8988T (cell line): ENCODE results near the gene FAIM2.
A peak's percentile ranks its signal among the peaks of the same experiment; 100 is the strongest.

Experiments
- DNase-seq: peaks from one replicate; pipeline ENCODE4 v3.0.0; 2011

FAIM2 gene

DNA sequence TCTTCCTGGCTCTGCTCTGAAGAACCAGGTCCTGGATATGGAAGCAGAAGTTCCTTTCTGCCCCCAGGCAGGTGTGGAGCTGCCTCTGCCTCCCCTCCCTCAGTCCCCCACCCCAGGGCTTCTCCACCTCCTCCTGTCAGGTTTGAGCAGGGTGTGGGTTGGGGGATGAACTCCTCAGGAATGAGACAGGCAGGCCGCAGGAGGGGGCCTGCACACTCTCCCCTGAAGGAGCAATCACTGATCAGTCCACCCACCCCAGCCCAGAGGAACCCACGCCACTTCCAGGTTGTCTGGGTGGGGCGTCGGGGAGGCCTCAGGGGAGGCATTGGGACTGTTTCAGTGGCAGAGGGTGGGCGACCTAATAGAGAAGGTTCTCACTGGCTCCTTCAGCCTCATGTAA is 26.6 kb downstream of the FAIM2 start:
- DNase-seq, result no peak

GRCh38 chr12:49876070-49876469 is 27.6 kb downstream of the FAIM2 start:
- no peak for DNase-seq

- DNase-seq, result no peak
Observed at GRCh38 chr12:49875115-49875720, 28.5 kb downstream of the FAIM2 start.

GRCh38 chr12:49874142-49874897 is 29.4 kb downstream of the FAIM2 start:
- DNase-seq, result no peak

DNA sequence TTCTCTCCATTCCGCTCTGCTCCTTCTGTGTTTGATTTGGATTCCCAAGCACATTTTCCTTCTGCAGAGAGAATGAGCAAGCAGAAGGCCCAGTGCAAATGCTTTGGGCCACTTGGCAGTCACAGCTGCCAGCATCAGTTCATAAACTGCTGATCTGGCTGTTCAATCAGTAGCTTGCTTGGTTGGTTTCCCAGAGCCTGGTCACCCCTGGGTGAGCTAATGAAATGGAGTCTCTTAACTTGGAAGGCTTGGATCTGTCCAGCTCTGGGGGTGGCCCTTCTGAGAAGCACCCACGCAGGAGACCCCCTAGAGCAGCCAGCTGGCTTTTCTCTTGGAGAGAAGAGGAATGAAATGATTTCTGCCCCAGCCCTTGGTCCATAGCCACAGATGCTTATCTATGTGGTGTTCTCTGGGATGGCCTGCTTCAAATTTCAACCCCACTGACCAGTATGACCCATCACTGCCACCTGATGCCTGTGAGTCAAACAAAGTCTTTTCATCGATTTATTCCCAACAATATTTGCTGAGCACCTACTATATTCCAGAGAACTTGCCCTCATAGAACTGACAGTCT is 30.3 kb downstream of the FAIM2 start:
- DNase-seq, result no peak

- DNase-seq, result no peak
Observed at GRCh38 chr12:49872781-49873181, 30.9 kb downstream of the FAIM2 start.

GRCh38 chr12:49872381-49872780 is 31.3 kb downstream of the FAIM2 start:
- DNase-seq, result no peak

GRCh38 chr12:49871811-49872251 is 31.9 kb downstream of the FAIM2 start:
- peak; percentile 74 for DNase-seq

- DNase-seq, result no peak
Observed at GRCh38 chr12:49871263-49871561, 32.5 kb downstream of the FAIM2 start.

DNA sequence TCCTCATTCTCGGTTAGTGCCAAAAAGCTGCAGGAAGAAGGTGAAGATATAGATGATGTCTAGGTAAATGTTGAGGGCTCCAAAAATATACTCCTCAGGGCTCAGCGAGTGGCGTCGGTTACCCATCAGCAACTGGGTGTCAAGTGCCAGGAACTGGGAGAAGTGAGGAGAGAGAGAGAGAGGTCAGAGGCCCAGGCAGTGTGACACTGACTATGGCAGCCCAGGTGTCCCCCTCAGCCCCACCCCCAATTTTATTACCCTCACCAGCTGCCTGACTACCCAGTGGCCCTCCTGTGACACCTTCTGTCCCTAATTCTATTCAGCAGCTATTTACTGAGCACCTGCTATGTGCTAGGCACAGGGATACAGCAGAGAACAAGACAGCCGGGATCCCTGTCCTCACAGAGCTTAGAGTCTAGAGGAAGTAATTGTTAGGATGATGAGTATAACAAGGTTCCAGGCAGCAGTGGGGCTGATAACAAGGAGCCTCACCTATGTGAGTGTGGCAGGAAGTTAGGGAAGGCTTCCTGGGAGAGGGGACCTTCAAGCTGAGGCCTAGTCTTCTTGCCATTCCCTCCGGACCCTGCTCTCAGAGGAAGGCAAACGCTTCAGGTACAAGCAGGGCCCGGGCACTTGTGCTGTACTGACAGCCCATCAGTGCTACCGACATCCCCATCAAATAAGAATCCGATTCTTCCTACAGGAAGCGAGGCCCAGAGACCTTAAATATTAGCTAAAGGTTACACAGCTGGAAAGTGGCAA is 33.0 kb downstream of the FAIM2 start:
- no peak for DNase-seq

GRCh38 chr12:49869816-49870500 is 33.7 kb downstream of the FAIM2 start:
- DNase-seq, result no peak

DNA sequence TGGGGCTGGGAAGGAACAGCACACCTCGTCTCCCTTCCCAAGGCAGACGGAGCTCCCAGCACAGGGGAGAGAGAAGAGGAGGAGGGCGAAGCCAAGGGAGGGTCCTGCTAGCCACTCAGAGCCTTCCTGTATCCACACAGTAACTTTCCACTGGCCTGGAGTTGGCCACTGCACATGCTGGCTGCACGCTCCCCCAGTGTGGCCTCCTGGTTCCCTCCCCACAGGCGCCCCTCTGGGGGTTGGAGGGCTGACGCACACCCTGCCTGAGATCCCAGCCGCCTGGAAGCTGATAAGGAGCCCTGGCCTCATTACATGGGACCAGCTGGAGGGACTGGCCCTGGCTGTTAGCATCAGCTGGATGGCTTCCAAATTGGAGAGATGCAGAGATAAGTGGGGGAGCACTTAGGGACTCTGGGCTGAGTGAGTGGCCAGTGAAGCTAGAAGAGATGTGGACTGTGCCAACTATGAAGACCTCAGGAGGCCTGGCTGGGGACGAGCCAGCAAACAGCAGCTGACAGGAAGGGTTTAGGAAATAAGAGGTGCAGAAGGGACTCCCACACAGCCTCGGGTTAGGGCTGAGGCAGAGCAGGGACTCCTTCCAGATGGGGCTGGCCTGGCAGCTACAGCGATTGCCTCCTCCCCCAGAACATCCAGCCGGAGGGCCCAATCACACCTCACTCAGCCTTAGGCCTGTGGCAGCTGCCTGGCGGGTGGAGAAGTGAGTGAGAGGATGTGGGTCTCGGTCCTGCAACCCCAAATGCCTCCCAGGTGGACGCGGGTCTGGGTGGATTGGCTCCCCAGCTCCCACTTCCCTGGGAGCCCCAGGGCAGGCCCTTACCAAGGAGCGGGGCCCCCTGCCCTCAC is 34.5 kb downstream of the FAIM2 start:
- DNase-seq, result no peak

DNA sequence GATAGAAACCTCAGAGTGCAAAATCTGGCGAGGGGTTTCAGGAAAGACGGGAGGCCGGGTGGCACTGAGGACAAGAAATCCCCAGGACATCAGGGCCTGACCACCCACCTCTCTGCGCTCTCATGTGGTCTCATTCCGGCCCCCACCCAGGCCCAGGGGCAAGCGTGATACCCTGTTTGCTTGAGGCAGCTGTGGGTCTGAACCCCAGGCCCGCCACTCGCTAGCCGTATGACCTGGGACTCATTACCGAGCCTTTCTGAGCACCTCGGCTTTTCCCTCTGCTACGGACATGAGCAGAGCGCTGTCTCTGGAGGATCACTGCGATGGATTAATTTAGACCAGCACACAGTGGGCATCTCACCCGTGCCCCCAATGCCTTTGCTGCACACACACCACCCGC is 35.3 kb downstream of the FAIM2 start:
- no peak for DNase-seq

DNA sequence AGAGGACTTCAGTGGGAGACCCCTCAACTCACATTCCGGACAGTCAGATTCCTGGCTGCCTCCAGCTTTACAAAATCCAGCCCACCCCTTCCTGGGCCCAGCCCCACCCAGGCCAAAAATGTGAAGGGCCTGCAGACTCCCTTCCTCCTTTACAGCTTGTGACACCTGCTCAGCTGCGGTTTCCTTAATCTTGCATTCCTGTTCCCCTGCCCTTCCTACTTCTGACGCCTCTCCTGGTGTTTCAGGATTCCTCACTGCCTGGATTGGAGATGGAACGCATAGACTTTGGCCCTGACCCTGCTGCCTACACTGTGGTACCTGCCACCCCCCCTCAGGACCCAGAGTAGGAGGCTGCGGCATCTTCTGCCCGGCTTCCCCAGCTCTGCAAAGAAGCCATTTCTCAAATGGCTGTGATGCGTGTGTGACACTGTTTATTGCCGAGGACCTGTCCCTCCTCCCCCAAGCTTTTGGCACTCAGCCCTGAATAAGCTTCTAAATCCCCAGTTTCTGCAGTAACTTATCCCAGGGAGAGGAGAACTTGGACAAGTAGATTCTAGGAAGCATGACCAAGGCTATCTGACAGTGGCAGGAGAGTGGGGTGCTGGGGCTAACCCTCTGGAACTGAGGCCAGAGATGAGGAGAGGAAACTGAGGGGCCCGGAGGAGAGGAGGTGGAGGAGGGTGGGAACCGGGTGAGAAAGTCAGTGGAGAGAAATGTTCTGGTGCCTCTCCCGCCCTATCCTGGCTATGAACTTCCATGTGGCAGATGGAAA is 35.9 kb downstream of the FAIM2 start:
- no peak for DNase-seq

- peak; percentile 93 for DNase-seq
Observed at GRCh38 chr12:49866859-49867569, 36.7 kb downstream of the FAIM2 start.

DNA sequence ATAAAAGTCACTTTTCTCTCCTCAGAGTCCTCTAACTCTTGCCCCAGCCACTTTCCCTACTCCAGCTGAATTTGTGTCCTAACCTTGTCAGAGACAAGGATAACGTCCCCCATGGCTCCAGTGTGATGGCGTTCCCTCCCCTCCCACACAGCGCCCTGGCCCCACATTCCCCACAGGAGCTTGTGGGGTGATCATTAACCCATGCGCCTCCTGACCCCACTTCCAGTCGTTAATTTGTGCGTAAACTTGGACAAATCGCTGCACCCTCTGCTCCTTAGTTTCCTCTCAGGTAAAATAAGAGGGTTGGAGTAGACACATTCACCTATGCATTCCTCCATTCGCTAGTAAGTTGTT is 37.9 kb downstream of the FAIM2 start:
- DNase-seq, result no peak

DNA sequence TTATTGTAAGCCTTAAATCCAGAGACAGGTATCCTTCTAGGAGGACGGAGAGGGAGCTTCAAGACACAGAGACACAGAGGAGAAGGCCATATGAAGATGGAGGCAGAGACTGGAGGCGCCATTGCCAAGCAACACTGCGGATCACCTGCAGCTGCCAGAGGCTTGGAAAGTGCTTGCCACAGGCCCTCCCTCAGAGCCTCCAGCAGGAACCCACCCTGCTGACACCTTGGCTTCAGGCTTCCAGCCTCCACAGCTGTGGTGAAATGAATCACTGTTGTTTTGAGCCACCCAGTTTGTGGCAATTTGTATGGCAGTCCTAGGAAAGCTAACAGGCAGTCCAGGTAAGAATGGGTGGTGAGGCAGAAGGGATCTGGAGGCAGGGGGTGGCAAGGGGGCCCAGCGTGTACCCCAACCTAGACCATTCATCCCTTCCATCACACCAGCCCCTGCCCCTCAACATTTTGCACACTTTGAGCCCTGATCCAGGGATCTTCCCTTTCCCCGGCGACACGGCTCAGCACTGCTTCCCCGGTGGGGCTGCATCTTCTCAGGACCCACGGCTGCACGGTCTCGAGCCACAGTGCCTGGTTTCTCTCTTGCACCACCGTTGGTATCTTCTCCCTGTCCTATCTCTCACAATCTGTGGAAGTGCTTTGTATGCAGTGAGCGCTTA is 38.5 kb downstream of the FAIM2 start:
- DNase-seq, result no peak

DNA sequence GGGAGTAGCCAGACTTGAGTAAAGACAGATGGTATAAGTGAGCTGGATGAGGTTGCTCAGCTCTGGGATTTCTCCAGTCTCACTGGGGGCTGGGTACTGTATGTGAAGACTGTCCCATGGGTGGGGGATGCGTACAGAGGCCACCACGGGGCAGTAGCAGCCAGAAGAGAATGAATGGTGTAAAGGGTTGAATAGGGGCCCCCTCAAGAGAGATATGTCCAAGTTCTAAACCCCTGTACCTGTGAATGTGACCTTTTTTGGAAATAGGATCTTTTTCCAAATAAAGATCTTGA is 39.0 kb downstream of the FAIM2 start:
- no peak for DNase-seq

DNA sequence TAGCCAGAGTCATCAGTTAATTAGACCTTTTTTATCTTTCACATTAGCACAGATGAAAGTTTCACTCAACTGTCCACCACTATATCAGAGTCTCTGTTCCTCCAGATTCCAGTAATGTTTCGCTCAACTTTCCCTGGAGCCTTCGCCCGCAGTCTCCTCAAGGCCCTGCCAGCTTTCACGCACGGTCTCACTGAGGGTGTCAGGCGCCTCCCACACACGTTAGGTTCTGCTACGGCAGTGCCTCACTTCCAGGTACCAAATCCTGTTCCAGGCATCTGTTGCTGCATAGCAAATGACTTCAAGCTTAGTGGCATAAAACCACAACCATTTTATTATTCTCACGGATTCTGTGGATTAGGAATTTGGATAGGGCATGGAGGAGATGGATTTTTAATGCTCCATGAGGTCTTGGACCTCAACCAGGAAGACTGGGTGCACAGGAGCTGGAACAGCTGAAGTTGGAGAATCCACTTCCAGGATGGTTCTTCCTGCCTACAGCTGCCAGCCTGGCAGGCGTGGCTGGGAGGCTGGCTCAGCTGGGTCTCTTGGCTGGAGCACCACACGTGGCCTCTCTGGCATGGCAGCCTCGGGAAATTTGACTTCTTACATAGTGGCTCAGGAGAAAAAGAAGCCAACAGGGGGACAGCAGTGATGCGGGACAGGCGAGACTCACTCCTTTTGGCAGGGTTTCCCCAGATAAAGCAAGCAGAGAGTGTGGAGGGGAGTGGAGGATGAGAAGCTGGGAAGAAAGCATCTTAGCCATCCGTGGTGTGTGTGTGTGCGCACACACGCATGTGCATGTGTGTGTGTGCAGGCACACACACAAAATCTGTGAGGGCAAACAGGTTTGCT is 39.5 kb downstream of the FAIM2 start:
- no peak for DNase-seq
